Activated T-helper 17 cell treated with anti-CD3 and anti-CD28 coated beads, Interleukin-2, amount 50 U/mL, for 72 hours (primary cell): ENCODE data around the gene TSC2. TPM values are rescaled to one million over a fixed set of nuclear protein-coding genes. Genes with fewer than 3 reads are reported as not detected.

Experiments used
- ATAC-seq: fragments of 150-1000 bp; cut with Tn5 transposase; replicated peaks from 2 replicates; pipeline ENCODE4 v1.10.0; 2021; ENCODE audit warnings: mild to moderate bottlenecking, moderate library complexity
- H3K27ac Mint-ChIP-seq: one replicate; pipeline ENCODE4 v1.8.0; 2022; ENCODE audit warnings: mixed read lengths
- H3K27me3 Mint-ChIP-seq: one replicate; pipeline ENCODE4 v1.8.0; 2022; ENCODE audit warnings: mixed read lengths
- H3K36me3 Mint-ChIP-seq: one replicate; pipeline ENCODE4 v1.8.0; 2022; ENCODE audit warnings: low read depth, mild to moderate bottlenecking, mixed read lengths
- H3K4me1 Mint-ChIP-seq: one replicate; pipeline ENCODE4 v1.8.0; 2022; ENCODE audit warnings: mixed read lengths
- H3K4me3 Mint-ChIP-seq: one replicate; pipeline ENCODE4 v1.8.0; 2022; ENCODE audit warnings: mild to moderate bottlenecking, mixed read lengths
- H3K9me3 Mint-ChIP-seq: one replicate; pipeline ENCODE4 v1.8.0; 2022; ENCODE audit warnings: mixed read lengths
- total RNA-seq, 2 donors: library from RNA; stranded (reverse); gene quantifications; one replicate each; pipeline ENCODE4 v1.2.3, GENCODE V29; 2022

Gene TSC2
- total RNA-seq, 2 donors from 2014 or later: 79.3 to 83.7 TPM

DNA sequence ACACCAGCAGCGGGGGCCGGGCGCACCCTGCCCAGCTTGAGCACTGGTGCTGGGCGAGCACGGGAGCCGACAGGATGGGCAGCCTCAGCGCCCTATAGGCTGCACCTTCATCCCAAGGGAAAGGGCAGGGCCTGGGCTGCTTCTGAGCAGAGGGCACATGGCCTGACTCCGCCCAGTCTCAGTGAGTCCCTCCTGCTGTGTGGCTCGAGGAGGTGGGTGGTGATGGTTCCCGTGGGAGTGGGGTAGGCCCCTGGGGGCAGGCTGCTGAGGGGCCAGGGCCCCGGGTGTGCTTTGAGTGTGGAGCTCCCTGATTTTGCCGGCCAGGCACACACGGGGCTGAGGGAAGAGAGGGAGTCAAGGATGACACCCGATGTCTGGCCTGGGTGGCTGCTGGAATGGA is 37.9 kb downstream of the TSC2 start:
- peaks cover 11% of the 10 kb centered on the region for H3K36me3 Mint-ChIP-seq
- no peaks in the 10 kb centered on the region for H3K27me3 Mint-ChIP-seq
- H3K27ac Mint-ChIP-seq: no peak overlapping the region
- H3K4me3 Mint-ChIP-seq: no peak overlapping the region
- H3K4me1 Mint-ChIP-seq: no peaks in the 10 kb centered on the region
- H3K9me3 Mint-ChIP-seq: no peaks in the 10 kb centered on the region
- ATAC-seq: no peak

DNA sequence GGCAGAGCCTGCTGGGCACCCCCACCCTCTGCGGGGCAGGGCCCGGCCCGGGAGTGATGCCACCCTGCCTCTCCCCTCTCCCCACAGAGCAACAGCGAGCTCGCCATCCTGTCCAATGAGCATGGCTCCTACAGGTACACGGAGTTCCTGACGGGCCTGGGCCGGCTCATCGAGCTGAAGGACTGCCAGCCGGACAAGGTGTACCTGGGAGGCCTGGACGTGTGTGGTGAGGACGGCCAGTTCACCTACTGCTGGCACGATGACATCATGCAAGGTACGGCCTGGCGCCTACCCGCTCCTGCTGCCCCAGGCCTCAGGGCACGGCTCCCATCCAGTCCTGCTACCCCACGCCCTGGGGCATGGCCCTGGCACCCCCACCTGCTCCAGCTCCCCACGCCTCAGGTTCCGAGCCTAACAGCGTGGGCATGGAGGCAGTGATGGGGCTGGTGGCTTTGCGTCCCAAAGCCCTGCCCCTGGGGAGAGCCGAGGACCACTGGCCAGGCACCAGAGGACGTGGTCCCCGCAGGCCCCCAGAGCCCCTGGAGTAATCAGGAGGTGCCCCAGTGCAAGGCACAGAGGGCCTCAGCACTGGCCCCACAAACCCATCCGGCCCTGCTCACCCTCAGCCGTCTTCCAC is 38.4 kb downstream of the TSC2 start:
- Mint-ChIP-seq H3K27ac (no peak overlapping the region), H3K27me3 (no peaks in the 10 kb centered on the region), H3K9me3 (no peaks in the 10 kb centered on the region), H3K36me3 (peaks cover 11% of the 10 kb centered on the region), H3K4me1 (no peaks in the 10 kb centered on the region), H3K4me3 (no peak overlapping the region)
- ATAC-seq: no peak

- Mint-ChIP-seq H3K36me3 (peaks cover 11% of the 10 kb centered on the region), H3K27ac (no peak overlapping the region), H3K4me3 (no peak overlapping the region), H3K27me3 (no peaks in the 10 kb centered on the region), H3K4me1 (no peaks in the 10 kb centered on the region), H3K9me3 (no peaks in the 10 kb centered on the region)
- no peak for ATAC-seq
Observed at GRCh38 chr16:2086812-2087747, 39.3 kb downstream of the TSC2 start.

DNA sequence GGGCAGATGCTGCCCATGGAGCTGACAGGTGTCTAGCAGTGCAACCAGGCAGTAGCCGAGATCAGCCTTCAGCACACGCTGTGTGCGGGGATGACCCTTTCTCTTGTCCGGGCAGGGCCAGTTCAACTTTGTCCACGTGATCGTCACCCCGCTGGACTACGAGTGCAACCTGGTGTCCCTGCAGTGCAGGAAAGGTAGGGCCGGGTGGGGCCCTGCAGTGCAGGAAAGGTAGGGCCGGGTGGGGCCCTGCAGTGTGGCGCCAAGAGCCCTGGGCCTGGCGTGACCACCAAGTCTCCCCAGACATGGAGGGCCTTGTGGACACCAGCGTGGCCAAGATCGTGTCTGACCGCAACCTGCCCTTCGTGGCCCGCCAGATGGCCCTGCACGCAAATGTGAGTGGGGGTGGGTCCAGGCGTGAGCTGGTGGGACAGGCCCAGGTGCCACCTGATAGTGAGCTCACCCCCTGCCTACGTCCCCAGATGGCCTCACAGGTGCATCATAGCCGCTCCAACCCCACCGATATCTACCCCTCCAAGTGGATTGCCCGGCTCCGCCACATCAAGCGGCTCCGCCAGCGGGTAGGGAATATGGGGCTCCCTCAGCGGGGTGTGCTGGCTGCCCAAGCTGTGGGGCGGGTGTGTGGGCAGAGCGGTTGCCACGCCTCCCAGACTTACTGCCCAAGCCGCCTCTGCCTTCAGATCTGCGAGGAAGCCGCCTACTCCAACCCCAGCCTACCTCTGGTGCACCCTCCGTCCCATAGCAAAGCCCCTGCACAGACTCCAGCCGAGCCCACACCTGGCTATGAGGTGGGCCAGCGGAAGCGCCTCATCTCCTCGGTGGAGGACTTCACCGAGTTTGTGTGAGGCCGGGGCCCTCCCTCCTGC is 40.2 kb downstream of the TSC2 start:
- H3K27me3 Mint-ChIP-seq: no peaks in the 10 kb centered on the region
- H3K4me1 Mint-ChIP-seq: no peaks in the 10 kb centered on the region
- no peak overlapping the region for H3K4me3 Mint-ChIP-seq
- H3K27ac Mint-ChIP-seq: no peak overlapping the region
- H3K9me3 Mint-ChIP-seq: no peaks in the 10 kb centered on the region
- H3K36me3 Mint-ChIP-seq: peaks cover 11% of the 10 kb centered on the region
- ATAC-seq: no peak

DNA sequence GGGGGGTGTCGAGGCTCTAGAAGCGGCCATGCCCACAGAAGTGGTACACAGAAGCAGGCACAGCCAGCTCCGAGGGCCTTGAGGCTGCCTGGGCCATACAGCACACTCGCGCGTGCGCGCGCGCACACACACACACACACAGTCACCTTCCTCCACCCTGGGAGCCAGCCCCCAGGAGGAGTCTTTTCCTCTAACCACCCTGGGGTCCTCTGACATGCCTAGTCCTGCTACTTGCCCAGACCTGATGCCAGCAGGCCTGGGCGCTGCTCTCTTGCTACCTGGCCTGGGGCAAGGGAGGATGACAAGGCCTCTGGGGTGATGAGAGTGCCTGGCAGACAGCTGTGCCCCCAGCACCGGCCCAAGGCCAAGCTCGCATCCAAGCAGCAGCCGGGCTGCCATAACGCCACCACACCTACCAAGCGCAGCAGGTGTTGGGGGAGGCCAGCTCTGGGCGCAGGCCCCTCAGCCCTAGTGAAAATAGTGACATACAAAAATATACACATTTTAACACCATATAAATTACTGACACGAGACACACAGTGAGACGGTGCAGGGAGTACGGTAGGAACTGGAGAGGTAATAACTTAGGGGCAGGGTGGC is 41.1 kb downstream of the TSC2 start:
- H3K36me3 Mint-ChIP-seq: peaks cover 11% of the 10 kb centered on the region
- H3K27ac Mint-ChIP-seq: no peak overlapping the region
- H3K4me1 Mint-ChIP-seq: no peaks in the 10 kb centered on the region
- H3K27me3 Mint-ChIP-seq: no peaks in the 10 kb centered on the region
- no peak overlapping the region for H3K4me3 Mint-ChIP-seq
- no peak for ATAC-seq
- no peaks in the 10 kb centered on the region for H3K9me3 Mint-ChIP-seq

DNA sequence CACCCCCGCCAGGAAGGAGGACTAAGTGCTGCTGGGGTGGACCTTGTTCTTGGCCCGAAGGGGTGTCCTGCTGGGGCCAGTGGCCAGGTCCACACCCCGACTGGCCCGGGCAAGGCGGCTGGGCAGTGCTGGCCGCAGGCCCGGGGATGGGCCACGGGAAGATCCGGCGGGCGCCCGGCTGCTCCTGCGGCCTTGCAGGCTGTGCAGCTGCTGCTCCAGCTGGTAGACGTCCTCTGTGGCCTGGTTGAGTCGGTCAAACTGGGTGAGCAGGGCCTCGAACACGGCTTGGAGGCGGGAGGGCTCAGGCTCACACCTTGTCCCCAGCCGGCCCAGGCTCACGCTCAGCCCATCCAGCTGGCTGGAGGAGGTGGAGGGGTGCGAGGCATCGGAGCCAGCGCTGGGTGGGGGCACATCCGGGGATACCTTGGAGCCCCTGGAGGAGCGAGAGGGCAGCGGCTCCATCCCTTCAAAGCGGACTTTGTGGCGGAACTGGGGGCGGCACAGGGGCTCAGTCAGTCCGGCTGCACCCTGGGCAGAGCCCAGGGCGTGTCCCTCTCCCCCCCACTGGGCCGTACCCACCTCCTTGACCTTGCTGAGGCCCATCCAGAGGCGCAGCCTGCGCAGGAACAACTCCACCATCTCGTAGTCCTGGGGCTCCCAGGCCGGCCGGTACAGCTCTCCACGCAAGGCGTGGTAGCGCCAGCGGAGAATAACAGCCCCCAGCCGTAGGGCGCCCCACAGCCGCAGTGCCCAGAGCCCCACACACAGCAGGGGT is 42.1 kb downstream of the TSC2 start:
- peaks cover 11% of the 10 kb centered on the region for H3K36me3 Mint-ChIP-seq
- no peaks in the 10 kb centered on the region for H3K27me3 Mint-ChIP-seq
- no peaks in the 10 kb centered on the region for H3K4me1 Mint-ChIP-seq
- H3K9me3 Mint-ChIP-seq: no peaks in the 10 kb centered on the region
- no peak overlapping the region for H3K27ac Mint-ChIP-seq
- H3K4me3 Mint-ChIP-seq: no peak overlapping the region
- ATAC-seq: no peak

- no peaks in the 10 kb centered on the region for H3K9me3 Mint-ChIP-seq
- no peaks in the 10 kb centered on the region for H3K27me3 Mint-ChIP-seq
- no peak for ATAC-seq
- H3K36me3 Mint-ChIP-seq: peaks cover 11% of the 10 kb centered on the region
- H3K4me3 Mint-ChIP-seq: no peak overlapping the region
- H3K27ac Mint-ChIP-seq: no peak overlapping the region
- no peaks in the 10 kb centered on the region for H3K4me1 Mint-ChIP-seq
Observed at GRCh38 chr16:2090481-2090776, 42.6 kb downstream of the TSC2 start.

DNA sequence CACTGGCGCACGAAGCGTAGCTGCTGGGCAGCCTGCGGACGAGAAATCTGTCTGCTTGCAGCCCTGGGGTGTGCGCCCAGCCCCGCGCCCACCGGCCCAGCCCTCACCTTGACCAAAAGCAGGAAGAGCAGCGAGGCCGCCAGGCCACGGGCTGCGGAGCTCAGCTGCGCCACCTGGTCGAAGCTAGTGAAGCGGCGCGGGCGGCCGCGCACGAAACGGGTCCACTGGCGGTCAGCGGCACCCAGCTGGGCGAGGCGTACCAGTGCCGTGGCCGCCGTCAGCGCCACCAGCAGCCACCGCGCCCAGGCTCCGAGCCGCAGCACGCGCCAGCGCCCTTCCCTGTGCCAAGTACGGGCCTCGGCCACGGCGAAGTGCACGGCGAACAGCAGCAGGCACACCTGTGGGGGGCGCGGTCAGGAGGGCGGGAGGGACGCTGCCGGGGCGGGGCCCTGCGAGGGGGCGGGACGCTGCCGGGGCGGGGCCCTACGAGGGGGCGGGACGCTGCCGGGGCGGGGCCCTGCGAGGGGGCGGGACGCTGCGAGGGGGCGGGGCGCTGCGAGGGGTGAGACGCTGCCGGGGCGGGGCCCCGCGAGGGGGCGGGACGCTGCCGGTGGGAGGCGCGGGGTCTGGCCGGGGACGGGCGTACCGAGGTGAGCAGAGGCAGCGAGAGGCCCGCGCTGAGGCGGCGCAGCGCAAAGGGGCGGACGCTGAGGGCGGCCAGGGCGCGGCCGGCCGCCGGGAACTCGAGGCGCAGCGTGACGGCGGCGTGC is 43.2 kb downstream of the TSC2 start:
- no peaks in the 10 kb centered on the region for H3K9me3 Mint-ChIP-seq
- no peaks in the 10 kb centered on the region for H3K27me3 Mint-ChIP-seq
- no peak overlapping the region for H3K27ac Mint-ChIP-seq
- ATAC-seq: peak; percentile 27
- peaks cover 16% of the 10 kb centered on the region for H3K36me3 Mint-ChIP-seq
- H3K4me1 Mint-ChIP-seq: no peaks in the 10 kb centered on the region
- no peak overlapping the region for H3K4me3 Mint-ChIP-seq

GRCh38 chr16:2091547-2092255 is 43.9 kb downstream of the TSC2 start:
- Mint-ChIP-seq H3K4me3 (no peak overlapping the region), H3K9me3 (no peaks in the 10 kb centered on the region), H3K27me3 (no peaks in the 10 kb centered on the region), H3K4me1 (no peaks in the 10 kb centered on the region), H3K27ac (no peak overlapping the region), H3K36me3 (peaks cover 22% of the 10 kb centered on the region)
- no peak for ATAC-seq

GRCh38 chr16:2092256-2092620 is 44.5 kb downstream of the TSC2 start:
- Mint-ChIP-seq H3K4me3 (no peak overlapping the region), H3K36me3 (peaks cover 22% of the 10 kb centered on the region), H3K27ac (no peak overlapping the region), H3K27me3 (no peaks in the 10 kb centered on the region), H3K9me3 (no peaks in the 10 kb centered on the region), H3K4me1 (no peaks in the 10 kb centered on the region)
- no peak for ATAC-seq

DNA sequence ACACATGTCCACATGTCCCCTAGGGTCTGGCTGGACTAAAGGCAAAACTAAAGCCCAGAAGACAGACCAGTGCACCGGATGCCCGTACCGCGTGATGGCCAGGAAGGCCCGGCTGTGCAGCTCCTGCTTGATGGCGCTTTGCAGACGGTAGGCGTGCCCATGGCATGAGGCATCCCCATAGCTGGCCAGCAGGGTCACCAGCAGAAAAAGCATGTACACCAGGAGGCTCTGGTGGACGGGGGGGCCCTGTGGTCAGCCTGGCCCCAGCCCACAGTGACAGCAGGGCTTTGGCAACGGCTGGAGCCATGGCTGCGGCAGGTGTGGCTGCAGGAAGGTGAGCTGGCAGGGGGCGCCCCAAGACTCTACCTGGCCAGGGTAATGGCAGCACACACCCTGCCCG is 45.1 kb downstream of the TSC2 start:
- no peak for ATAC-seq
- Mint-ChIP-seq H3K4me3 (no peak overlapping the region), H3K4me1 (no peaks in the 10 kb centered on the region), H3K27ac (no peak overlapping the region), H3K9me3 (no peaks in the 10 kb centered on the region), H3K27me3 (no peaks in the 10 kb centered on the region), H3K36me3 (peaks cover 22% of the 10 kb centered on the region)

DNA sequence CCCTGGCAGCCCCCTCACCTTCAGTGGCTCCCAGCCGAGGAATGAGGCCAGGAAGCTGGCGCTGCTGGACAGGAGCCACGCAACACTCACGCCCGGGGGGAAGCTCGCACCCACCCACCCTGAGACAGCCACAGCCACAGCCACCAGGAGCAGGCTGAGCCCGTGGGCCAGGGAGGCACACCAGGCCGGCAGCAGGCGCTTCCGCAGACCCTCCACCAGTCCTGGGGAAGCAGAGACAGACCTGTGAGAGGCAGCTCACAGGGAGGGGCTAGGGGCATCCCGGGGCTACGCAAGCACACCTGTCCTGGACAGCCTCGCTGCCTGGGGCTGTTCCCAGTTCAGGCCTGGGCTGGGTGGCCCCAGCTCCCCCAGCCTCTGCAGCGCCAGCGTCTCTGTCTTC is 46.0 kb downstream of the TSC2 start:
- Mint-ChIP-seq H3K27ac (no peak overlapping the region), H3K27me3 (no peaks in the 10 kb centered on the region), H3K9me3 (no peaks in the 10 kb centered on the region), H3K4me3 (no peak overlapping the region), H3K36me3 (peaks cover 16% of the 10 kb centered on the region), H3K4me1 (no peaks in the 10 kb centered on the region)
- no peak for ATAC-seq

- Mint-ChIP-seq H3K27ac (no peak overlapping the region), H3K9me3 (no peaks in the 10 kb centered on the region), H3K4me3 (no peak overlapping the region), H3K36me3 (peaks cover 16% of the 10 kb centered on the region), H3K27me3 (no peaks in the 10 kb centered on the region), H3K4me1 (no peaks in the 10 kb centered on the region)
- no peak for ATAC-seq
Observed at GRCh38 chr16:2095315-2095853, 47.6 kb downstream of the TSC2 start.
